Neural crest cell (in vitro differentiated cells): ENCODE results near the gene AVEN. TPM values are rescaled to one million over a fixed set of nuclear protein-coding genes. Genes with fewer than 3 reads are reported as not detected.
"Not testable (repeated sequence)": the region's sequence is repeated elsewhere in the genome, so short reads cannot be mapped to it uniquely, and the experiment has no call there.

Source experiments
- DNase-seq: peaks from one replicate; pipeline ENCODE4 v3.0.0; 2021; ENCODE audit warnings: low read depth, mixed read lengths, low spot score
- H3K27ac Mint-ChIP-seq: one replicate; pipeline ENCODE4 v1.8.0; 2021; ENCODE audit warnings: mild to moderate bottlenecking, mixed read lengths; ENCODE audit not compliant: unreplicated experiment
- H3K27me3 Mint-ChIP-seq: 2 replicates; pipeline ENCODE4 v1.8.0; 2021; ENCODE audit warnings: low read depth, mild to moderate bottlenecking, mixed read lengths
- H3K36me3 Mint-ChIP-seq: 2 replicates; pipeline ENCODE4 v1.8.0; 2021; ENCODE audit warnings: low read depth, mild to moderate bottlenecking, mixed read lengths
- H3K4me1 Mint-ChIP-seq: 2 replicates; pipeline ENCODE4 v1.8.0; 2021; ENCODE audit warnings: mixed read lengths
- H3K4me3 Mint-ChIP-seq: one replicate; pipeline ENCODE4 v1.8.0; 2021; ENCODE audit warnings: mild to moderate bottlenecking, mixed read lengths
- H3K9me3 Mint-ChIP-seq: 2 replicates; pipeline ENCODE4 v1.8.0; 2021; ENCODE audit warnings: mixed read lengths
- CTCF ChIP-seq: fragments of 200-600 bp; sonication (generic); conservative IDR thresholded peaks from 2 replicates; pipeline ENCODE4 v1.5.0; 2021; ENCODE audit warnings: antibody characterized with exemption, mild to moderate bottlenecking
- total RNA-seq: library from RNA; stranded (reverse); gene quantifications from 2 replicates; pipeline ENCODE4 v1.2.1, GENCODE V29; 2021

The AVEN gene
- total RNA-seq, 1 donor from 2014 or later: 15.0 TPM

DNA sequence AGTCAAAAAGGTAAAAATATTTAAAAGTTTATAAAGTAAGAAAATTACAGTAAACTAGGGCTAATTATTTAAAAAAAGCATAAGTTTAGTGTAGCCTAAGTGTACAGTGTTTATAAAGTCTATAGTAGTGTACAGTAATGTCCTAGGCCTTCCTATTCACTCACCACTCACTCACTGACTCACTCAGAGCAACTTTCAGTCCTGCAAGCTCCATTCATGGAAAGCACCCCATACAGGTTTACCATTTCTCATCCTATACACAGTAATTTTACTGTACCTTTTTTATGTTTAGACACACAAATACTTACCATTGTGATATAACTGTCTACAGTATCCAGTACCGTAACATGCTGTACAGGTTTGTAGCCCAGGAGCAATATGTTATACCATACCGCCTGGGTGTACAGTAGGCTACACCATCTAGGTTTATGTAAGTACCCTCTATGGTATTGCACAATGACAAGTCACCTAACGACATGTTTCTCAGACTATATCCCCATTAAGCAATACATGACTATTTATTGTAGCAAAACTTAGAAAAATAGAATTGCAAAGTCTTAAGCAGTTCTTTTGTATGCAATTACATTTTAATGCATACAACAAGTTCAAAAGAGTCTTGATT lies 19.5 kb downstream of the AVEN start:
- H3K4me1 Mint-ChIP-seq: peaks cover 23% of the 10 kb centered on the region
- H3K36me3 Mint-ChIP-seq: peaks cover 16% of the 10 kb centered on the region
- no peak overlapping the region for H3K4me3 Mint-ChIP-seq
- H3K9me3 Mint-ChIP-seq: peaks cover 12% of the 10 kb centered on the region
- no peak for TF ChIP-seq CTCF
- H3K27me3 Mint-ChIP-seq: no peaks in the 10 kb centered on the region
- DNase-seq: no peak
- no peak overlapping the region for H3K27ac Mint-ChIP-seq

- DNase-seq, H3K4me3 Mint-ChIP-seq, H3K27ac Mint-ChIP-seq, H3K27me3 Mint-ChIP-seq: not testable (repeated sequence)
- peaks cover 13% of the 10 kb centered on the region for H3K9me3 Mint-ChIP-seq
- peaks cover 16% of the 10 kb centered on the region for H3K36me3 Mint-ChIP-seq
- H3K4me1 Mint-ChIP-seq: peaks cover 25% of the 10 kb centered on the region
Observed at GRCh38 chr15:34018738-34019137, 20.3 kb downstream of the AVEN start.

DNA sequence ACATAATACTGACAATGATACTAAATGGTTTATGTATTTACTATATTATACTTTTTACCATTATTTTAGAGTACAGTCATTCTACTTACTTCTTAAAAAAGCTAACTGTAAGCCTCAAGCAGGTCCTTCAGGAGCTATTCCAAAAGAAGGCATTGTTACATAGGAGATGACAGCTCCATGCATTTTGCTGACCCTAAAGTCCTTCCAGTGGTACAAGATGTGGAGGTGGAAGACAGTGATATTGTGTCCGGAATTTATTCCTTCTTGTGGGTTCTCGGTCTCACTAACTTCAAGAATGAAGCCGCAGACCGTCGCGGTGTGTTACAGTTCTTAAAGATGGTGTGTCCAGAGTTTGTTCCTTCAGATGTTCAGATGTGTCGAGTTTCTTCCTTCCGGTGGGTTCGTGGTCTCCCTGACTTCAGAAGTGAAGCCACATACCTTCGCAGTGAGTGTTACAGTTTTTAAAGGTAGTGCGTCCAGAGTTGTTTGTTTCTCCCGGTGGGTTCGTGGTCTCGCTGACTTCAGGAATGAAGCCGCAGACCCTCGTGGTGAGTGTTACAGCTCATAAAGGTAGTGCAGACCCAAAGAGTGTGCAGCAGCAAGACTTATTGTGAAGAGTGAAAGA lies 20.9 kb downstream of the AVEN start:
- Mint-ChIP-seq H3K27me3 (no peaks in the 10 kb centered on the region), H3K4me3 (no peak overlapping the region), H3K9me3 (peaks cover 14% of the 10 kb centered on the region), H3K27ac (no peak overlapping the region), H3K4me1 (peaks cover 27% of the 10 kb centered on the region), H3K36me3 (peaks cover 16% of the 10 kb centered on the region)
- no peak for DNase-seq
- no peak for TF ChIP-seq CTCF

DNA sequence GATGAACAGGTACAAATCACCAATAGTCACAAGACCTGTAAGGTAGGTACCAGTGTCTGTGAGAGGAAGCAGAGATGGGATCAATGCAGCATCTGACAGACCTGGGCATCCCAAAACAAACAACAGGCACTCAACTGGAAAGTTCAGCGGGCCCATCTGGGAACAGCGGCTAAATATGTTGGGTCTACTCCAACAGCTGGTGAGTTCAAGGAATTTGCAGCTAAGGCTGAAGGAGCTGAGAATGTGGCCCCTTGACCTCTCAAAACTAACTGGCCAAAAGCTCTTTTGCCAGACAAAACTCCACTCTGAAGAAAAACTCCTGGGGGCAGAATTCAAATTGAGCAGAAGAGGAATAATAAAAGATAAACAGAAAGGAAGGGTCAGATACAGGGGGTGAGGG lies 24.4 kb downstream of the AVEN start:
- peaks cover 11% of the 10 kb centered on the region for H3K36me3 Mint-ChIP-seq
- no peak overlapping the region for H3K4me3 Mint-ChIP-seq
- H3K9me3 Mint-ChIP-seq: peaks cover 12% of the 10 kb centered on the region
- DNase-seq: no peak
- peaks cover 18% of the 10 kb centered on the region for H3K4me1 Mint-ChIP-seq
- H3K27me3 Mint-ChIP-seq: no peaks in the 10 kb centered on the region
- no peak for TF ChIP-seq CTCF
- H3K27ac Mint-ChIP-seq: no peak overlapping the region

GRCh38 chr15:34013746-34014145 lies 25.3 kb downstream of the AVEN start:
- TF ChIP-seq CTCF: no peak
- no peak for DNase-seq
- Mint-ChIP-seq H3K4me1 (peaks cover 18% of the 10 kb centered on the region), H3K9me3 (peaks cover 12% of the 10 kb centered on the region), H3K36me3 (peaks cover 11% of the 10 kb centered on the region), H3K27me3 (no peaks in the 10 kb centered on the region), H3K4me3 (no peak overlapping the region), H3K27ac (no peak overlapping the region)

DNA sequence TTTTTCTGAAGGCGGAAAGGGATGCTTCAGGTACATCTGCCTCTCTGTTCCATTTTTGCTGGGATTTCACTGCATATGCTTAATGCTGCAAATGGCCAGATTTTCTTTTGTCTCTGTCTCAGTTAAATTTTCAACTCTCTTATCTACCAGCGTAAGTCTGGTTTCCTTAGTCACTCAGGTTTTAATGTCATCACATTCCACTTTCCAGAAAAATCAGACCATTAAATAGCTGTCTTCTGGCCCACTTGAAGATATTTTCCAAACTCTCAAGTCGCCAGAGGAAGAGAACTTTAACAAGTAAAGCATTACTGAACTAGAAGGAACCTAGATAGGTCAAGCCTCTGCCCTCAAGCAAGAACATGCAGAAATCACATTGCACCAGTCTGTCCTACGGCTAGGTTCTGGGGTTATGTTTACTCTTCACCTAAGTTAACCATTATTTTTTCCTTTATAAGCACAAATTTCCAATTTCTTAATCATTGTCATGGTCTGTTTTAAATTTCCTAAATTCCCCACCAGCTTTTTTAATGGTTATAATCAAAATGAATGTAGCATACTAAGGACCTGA lies 26.5 kb downstream of the AVEN start:
- TF ChIP-seq CTCF: no peak
- no peaks in the 10 kb centered on the region for H3K27me3 Mint-ChIP-seq

More for the DNA sequence above, 26.5 kb downstream of the AVEN start:
- Mint-ChIP-seq H3K4me3 (no peak overlapping the region), H3K9me3 (peaks cover 9% of the 10 kb centered on the region), H3K27ac (no peak overlapping the region), H3K36me3 (peaks cover 6% of the 10 kb centered on the region), H3K4me1 (peaks cover 18% of the 10 kb centered on the region)
- DNase-seq: no peak
